ENCODE results near the gene RABAC1. TPM values are rescaled to one million over a fixed set of nuclear protein-coding genes. Genes with fewer than 3 reads are reported as not detected.

Gene RABAC1
- total RNA-seq = 100 to 1,000 TPM; 168 to 206 (median 199) TPM

DNA sequence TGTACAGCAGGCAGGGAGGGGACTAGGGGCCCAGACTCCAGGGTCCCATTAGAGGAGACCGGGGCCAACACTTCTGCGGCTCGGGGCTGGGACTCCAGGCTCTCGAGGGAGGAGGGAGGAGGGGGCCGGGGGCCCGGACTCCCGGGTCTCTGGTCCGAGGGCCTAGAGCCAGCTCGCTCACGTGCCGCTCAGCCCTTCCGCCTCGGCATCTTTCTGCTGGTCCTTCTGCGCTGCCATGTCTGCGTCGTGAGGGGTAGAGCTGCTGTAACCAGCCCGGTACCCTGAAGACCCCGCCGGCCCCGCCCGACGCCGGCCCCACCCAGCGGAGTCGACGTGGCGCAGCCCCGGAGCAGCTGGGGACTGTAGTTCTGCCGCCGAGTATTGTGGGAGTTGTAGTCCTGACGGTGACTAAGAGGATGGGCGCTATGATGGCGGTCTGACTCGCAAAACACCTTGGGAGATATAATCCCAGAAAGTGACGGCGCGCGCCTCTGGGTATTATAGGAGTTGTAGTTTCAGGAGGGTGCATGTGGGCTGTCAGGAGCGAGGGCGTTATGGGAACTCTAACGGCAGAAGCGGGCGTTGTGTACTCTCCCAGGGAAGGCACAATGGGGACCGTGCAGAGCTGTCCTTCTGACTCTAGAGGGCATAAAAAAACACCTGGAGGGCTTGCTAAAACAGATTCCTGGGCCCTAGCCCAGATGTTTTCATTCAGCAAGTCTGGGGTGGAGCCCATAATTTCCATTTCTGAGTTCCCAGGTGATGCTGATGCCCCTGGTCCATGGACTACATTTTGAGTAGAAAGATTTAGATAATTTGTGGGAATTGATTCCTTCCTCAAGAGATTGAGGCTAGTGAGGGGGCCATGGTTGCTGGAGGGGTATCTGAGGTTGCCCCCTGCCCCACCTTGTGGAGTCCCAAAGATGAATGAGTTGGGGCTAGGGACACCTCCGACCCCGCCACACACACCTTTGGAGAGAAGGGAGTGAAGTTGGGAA is at the start of gene RABAC1:
Gene RABAC1 (minus strand): TSS at position 266 of the 998 bp plus-strand sequence. CDS start 29 bp downstream, at position 237.
- Histone ChIP-seq H3K27ac (peak within 1 kb of the TSS; percentile 75 to 98 (median 96)), H3K4me1 (peaks cover 0 to 21% (median 14%) of the 10 kb centered on the region in 4 donors)
- TF ChIP-seq CTCF (IDR thresholded peaks at IDR 0.05) (no peak), EP300 (IDR thresholded peaks at IDR 0.05) (peak; percentile 63 to 82), POLR2A (IDR thresholded peaks at IDR 0.05) (peak in 1 of 2 donors; percentile 45)

GRCh38 chr19:42006569-42006968 is 47.4 kb upstream of the RABAC1 start:
- TF ChIP-seq CTCF (IDR thresholded peaks at IDR 0.05) (no peak), EP300 (IDR thresholded peaks at IDR 0.05) (no peak), POLR2A (IDR thresholded peaks at IDR 0.05) (no peak)
- Histone ChIP-seq H3K9me3 (no peaks in the 10 kb centered on the region), H3K27me3 (peaks cover 0 to 7% of the 10 kb centered on the region in 2 donors), H3K4me1 (no peaks in the 10 kb centered on the region), H3K4me3 (no peak overlapping the region), H3K36me3 (peaks cover 0 to 35% (median 0%) of the 10 kb centered on the region in 3 donors), H3K27ac (no peak overlapping the region)
- no peak for DNase-seq (ENCODE audit: low spot score in 2 of 2)
- 91 to 93% methylated on average over 13 of the region's 13 CpGs for WGBS, 2 donors

More for the DNA sequence above, at the start of gene RABAC1:
- Histone ChIP-seq H3K9me3 (no peaks in the 10 kb centered on the region), H3K27me3 (no peaks in the 10 kb centered on the region), H3K36me3 (peaks cover 0 to 28% (median 0%) of the 10 kb centered on the region in 3 donors), H3K4me3 (peak within 1 kb of the TSS; percentile 58 to 94 (median 84))
- WGBS, 2 donors = 5 to 20% methylated on average over 10 to 44 of the region's 46 CpGs
- DNase-seq (ENCODE audit: low spot score in 2 of 2) = peak; percentile 63 to 86

- Histone ChIP-seq H3K4me1 (no peaks in the 10 kb centered on the region), H3K27ac (no peak overlapping the region), H3K36me3 (peaks cover 0 to 45% (median 0%) of the 10 kb centered on the region in 3 donors), H3K4me3 (no peak overlapping the region), H3K9me3 (no peaks in the 10 kb centered on the region), H3K27me3 (peaks cover 0 to 18% of the 10 kb centered on the region in 2 donors)
- WGBS, 2 donors = 93 to 96% methylated on average over 22 of the region's 22 CpGs
- no peak for DNase-seq (ENCODE audit: low spot score in 2 of 2)
- TF ChIP-seq EP300 (IDR thresholded peaks at IDR 0.05) = no peak
- no peak for TF ChIP-seq POLR2A (IDR thresholded peaks at IDR 0.05)
- no peak for TF ChIP-seq CTCF (IDR thresholded peaks at IDR 0.05)
Observed at GRCh38 chr19:42005504-42005903, 46.4 kb upstream of the RABAC1 start.

- no peak for DNase-seq (ENCODE audit: low spot score in 2 of 2)
- WGBS, 2 donors = 78 to 80% methylated on average over 20 to 21 of the region's 21 CpGs
- H3K27ac ChIP-seq = no peak overlapping the region
- H3K4me1 ChIP-seq = peaks cover 0 to 3% (median 0%) of the 10 kb centered on the region in 4 donors
- H3K36me3 ChIP-seq = peaks cover 0 to 43% (median 0%) of the 10 kb centered on the region in 3 donors
- no peak for TF ChIP-seq EP300 (IDR thresholded peaks at IDR 0.05)
- TF ChIP-seq POLR2A (IDR thresholded peaks at IDR 0.05) = no peak
- no peak for TF ChIP-seq CTCF (IDR thresholded peaks at IDR 0.05)
- H3K9me3 ChIP-seq = no peaks in the 10 kb centered on the region
- peaks cover 0 to 33% of the 10 kb centered on the region in 2 donors for H3K27me3 ChIP-seq
- H3K4me3 ChIP-seq = no peak overlapping the region
Observed at GRCh38 chr19:42003506-42004294, 44.6 kb upstream of the RABAC1 start.

All from tibial nerve (tissue), 4 donors.